ENCODE results near the gene CADPS.

- TF ChIP-seq CTCF (IDR thresholded peaks at IDR 0.05): no peak
- TF ChIP-seq POLR2A (IDR thresholded peaks at IDR 0.05; ENCODE audit: low read depth): no peak
- TF ChIP-seq POLR2AphosphoS5 (IDR thresholded peaks at IDR 0.05): no peak
Observed at GRCh38 chr3:62571916-62572315, 303.3 kb downstream of the CADPS start.
